Measurements from ENCODE around the gene SUGT1. TPM values are rescaled to one million over a fixed set of nuclear protein-coding genes. Genes with fewer than 3 reads are reported as not detected.

Gene SUGT1
- total and polyA plus RNA-seq, 2 donors (not counting 1 experiment from before 2014, with no cell fraction given) = 9.5 to 38.4 TPM

GRCh38 chr13:52696566-52696965 lies 43.9 kb downstream of the SUGT1 start:
- H3K9me3 ChIP-seq (ENCODE audit: control extremely low read depth in 1 of 3, control insufficient read depth in 2 of 3, insufficient read depth in 1 of 3, low read length in 2 of 3) = no peaks in the 10 kb centered on the region
- H3K27ac Mint-ChIP-seq = no peak overlapping the region
- no peaks in the 10 kb centered on the region for H4K20me1 ChIP-seq (ENCODE audit: control insufficient read depth, insufficient read depth, low read length, poor library complexity, severe bottlenecking)
- no peak overlapping the region for H3K4me3 ChIP-seq (ENCODE audit: control extremely low read depth in 1 of 5, extremely low read depth in 1 of 5, insufficient read depth in 1 of 5, low read depth in 2 of 5, low read length in 4 of 5)
- CTCF ChIA-PET = no interaction called here
- no peaks in the 10 kb centered on the region for H3K4me1 ChIP-seq (ENCODE audit: control insufficient read depth in 2 of 2, insufficient read depth in 2 of 2, low read length in 2 of 2)
- WGBS (ENCODE audit: insufficient coverage) = 100% methylated on average over 1 of the region's 5 CpGs
- intact Hi-C loops (cut with micrococcal nuclease) = no loop called here
- H3K36me3 ChIP-seq (replicated peaks in 1 of 2; ENCODE audit: control extremely low read depth in 1 of 2, control insufficient read depth in 1 of 2, extremely low read depth in 1 of 2, insufficient read depth in 2 of 2, low read length in 1 of 2) = no peaks in the 10 kb centered on the region
- H3K9ac ChIP-seq (ENCODE audit: low read length) = no peak overlapping the region
- H3K27me3 Mint-ChIP-seq = no peaks in the 10 kb centered on the region
- no peak overlapping the region for H2AFZ ChIP-seq (ENCODE audit: insufficient read depth, low read depth, low read length, poor library complexity, severe bottlenecking)
- no peaks in the 10 kb centered on the region for H3K9me3 Mint-ChIP-seq (ENCODE audit: insufficient read depth)
- H3K4me3 Mint-ChIP-seq = no peak overlapping the region
- TF ChIP-seq EZH2 (IDR thresholded peaks at IDR 0.05; ENCODE audit: borderline replicate concordance, insufficient read depth, low read depth, low read length, poor library complexity, severe bottlenecking) = no peak
- TF ChIP-seq, protein P1, sequence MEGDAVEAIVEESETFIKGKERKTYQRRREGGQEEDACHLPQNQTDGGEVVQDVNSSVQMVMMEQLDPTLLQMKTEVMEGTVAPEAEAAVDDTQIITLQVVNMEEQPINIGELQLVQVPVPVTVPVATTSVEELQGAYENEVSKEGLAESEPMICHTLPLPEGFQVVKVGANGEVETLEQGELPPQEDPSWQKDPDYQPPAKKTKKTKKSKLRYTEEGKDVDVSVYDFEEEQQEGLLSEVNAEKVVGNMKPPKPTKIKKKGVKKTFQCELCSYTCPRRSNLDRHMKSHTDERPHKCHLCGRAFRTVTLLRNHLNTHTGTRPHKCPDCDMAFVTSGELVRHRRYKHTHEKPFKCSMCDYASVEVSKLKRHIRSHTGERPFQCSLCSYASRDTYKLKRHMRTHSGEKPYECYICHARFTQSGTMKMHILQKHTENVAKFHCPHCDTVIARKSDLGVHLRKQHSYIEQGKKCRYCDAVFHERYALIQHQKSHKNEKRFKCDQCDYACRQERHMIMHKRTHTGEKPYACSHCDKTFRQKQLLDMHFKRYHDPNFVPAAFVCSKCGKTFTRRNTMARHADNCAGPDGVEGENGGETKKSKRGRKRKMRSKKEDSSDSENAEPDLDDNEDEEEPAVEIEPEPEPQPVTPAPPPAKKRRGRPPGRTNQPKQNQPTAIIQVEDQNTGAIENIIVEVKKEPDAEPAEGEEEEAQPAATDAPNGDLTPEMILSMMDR (IDR thresholded peaks at IDR 0.05) = no peak
- H3K27ac ChIP-seq (ENCODE audit: low read length in 2 of 2) = no peak overlapping the region
- ATAC-seq (ENCODE audit: low read depth) (no peak), DNase-seq (no peak)
- no peaks in the 10 kb centered on the region for H3K27me3 ChIP-seq (replicated peaks in 1 of 4; ENCODE audit: control extremely low read depth in 1 of 4, control insufficient read depth in 3 of 4, insufficient read depth in 4 of 4, low read length in 3 of 4)
- no peaks in the 10 kb centered on the region for H3K79me2 ChIP-seq (ENCODE audit: control insufficient read depth, insufficient read depth, low read length)
- no peak overlapping the region for H3K4me2 ChIP-seq (replicated peaks; ENCODE audit: low read depth, low read length, poor library complexity, severe bottlenecking)
- H3K4me1 Mint-ChIP-seq = no peaks in the 10 kb centered on the region
- POLR2A ChIA-PET = no interaction called here

DNA sequence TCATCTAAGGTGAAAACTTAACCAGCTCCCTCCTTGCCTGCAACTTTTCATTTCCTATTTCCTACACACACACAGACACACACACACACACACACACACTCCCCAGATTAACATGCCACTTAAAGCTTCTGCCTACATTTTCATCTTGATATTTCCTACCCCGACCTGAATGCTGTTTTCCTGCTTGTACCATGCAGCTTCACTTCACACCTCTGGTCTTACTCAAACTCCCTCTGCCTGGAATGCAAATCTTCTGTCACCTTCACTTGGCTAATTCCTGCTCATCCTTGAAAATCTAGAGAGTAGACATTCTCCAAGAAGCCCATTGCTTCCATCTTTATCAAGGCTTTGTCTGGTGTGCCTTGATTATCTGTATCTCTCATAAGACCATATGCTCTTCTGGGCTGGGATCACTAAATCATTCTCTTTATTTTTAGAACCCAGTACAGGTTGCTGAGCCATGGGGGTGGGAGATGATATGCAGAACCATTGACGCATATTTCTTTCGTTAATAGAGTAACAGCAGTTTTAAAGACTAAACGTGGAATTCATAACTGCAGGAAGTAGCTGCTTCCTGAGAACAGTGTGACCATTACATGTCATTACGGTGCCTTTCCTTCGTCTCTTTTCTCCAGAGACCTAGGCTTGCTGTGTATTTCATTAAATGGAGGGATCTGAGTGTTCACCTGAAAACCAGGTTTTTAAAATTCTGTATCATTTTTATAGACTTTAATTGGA lies 49.3 kb downstream of the SUGT1 start:
- Histone ChIP-seq H3K4me2 (replicated peaks; ENCODE audit: low read depth, low read length, poor library complexity, severe bottlenecking) (no peak overlapping the region), H3K4me1 (ENCODE audit: control insufficient read depth in 2 of 2, insufficient read depth in 2 of 2, low read length in 2 of 2) (no peaks in the 10 kb centered on the region), H3K36me3 (replicated peaks in 1 of 2; ENCODE audit: control extremely low read depth in 1 of 2, control insufficient read depth in 1 of 2, extremely low read depth in 1 of 2, insufficient read depth in 2 of 2, low read length in 1 of 2) (no peaks in the 10 kb centered on the region), H3K27ac (ENCODE audit: low read length in 2 of 2) (no peak overlapping the region), H2AFZ (ENCODE audit: insufficient read depth, low read depth, low read length, poor library complexity, severe bottlenecking) (no peak overlapping the region), H3K79me2 (ENCODE audit: control insufficient read depth, insufficient read depth, low read length) (no peaks in the 10 kb centered on the region), H3K27me3 (replicated peaks in 1 of 4; ENCODE audit: control extremely low read depth in 1 of 4, control insufficient read depth in 3 of 4, insufficient read depth in 4 of 4, low read length in 3 of 4) (no peaks in the 10 kb centered on the region), H4K20me1 (ENCODE audit: control insufficient read depth, insufficient read depth, low read length, poor library complexity, severe bottlenecking) (no peaks in the 10 kb centered on the region), H3K9me3 (ENCODE audit: control extremely low read depth in 1 of 3, control insufficient read depth in 2 of 3, insufficient read depth in 1 of 3, low read length in 2 of 3) (no peaks in the 10 kb centered on the region), H3K9ac (ENCODE audit: low read length) (no peak overlapping the region), H3K4me3 (ENCODE audit: control extremely low read depth in 1 of 5, extremely low read depth in 1 of 5, insufficient read depth in 1 of 5, low read depth in 2 of 5, low read length in 4 of 5) (no peak overlapping the region)
- ATAC-seq (ENCODE audit: low read depth) (no peak), DNase-seq (no peak)
- no peak for TF ChIP-seq EZH2 (IDR thresholded peaks at IDR 0.05; ENCODE audit: borderline replicate concordance, insufficient read depth, low read depth, low read length, poor library complexity, severe bottlenecking)
- TF ChIP-seq, protein P1 (IDR thresholded peaks at IDR 0.05) = no peak
- intact Hi-C loops (cut with micrococcal nuclease) = no loop called here
- WGBS (ENCODE audit: insufficient coverage) = 23% methylated on average over 4 of the region's 6 CpGs
- no peak overlapping the region for H3K27ac Mint-ChIP-seq
- ChIA-PET CTCF (no interaction called here), POLR2A (no interaction called here)
- no peaks in the 10 kb centered on the region for H3K4me1 Mint-ChIP-seq
- H3K4me3 Mint-ChIP-seq = no peak overlapping the region
- no peaks in the 10 kb centered on the region for H3K27me3 Mint-ChIP-seq
- no peaks in the 10 kb centered on the region for H3K9me3 Mint-ChIP-seq (ENCODE audit: insufficient read depth)
